ENCODE data around the gene RRM2. TPM values are rescaled to one million over a fixed set of nuclear protein-coding genes. Genes with fewer than 3 reads are reported as not detected.

Gene RRM2
- total and polyA plus RNA-seq, 2 of the 4 experiments (the other 2 are of a cell fraction), result 53.6 to 68.5 TPM

DNA sequence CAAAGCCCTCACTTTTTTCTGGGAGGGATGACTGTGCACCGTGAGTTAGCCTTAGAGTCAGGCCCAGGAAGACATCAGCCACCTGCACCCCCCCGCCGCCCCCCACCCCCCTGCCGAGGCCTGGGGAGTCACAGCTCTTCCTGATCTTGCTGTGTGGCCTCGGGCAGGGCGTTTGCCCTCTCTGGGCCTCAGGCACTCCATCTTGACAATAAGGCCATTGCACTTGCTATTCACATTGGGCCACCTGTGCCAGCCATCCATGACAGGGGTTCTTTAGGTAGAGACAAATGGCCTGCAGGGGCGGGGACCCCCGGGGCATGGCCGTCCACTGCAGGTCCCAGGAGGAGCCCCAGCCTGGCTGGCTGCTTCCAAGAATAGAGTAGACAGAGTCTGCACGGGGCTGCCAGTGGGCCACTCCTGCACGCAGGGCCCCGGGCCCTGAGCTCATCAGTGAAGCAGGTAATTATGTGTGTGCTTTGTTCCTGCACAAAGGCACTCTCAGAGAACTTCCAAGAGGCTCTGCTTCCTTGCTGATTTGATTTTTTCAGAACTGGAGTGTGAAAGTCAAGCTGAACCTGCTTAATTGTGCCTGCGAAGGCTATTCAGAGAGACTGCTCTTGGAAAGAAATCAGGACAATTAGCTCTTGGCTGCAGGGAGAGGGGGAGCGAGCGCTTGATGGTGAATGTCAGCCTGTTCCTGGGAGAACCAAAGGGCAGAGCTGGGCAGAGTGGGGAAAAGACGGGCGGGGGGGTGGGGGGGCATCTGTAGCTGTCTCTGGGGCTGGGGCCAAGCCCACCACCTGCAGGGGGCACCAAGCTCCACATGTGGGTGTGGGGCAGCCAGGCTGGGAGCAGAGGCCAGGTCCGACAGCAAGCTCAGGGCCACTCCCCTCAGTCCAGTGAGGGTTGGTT, 40.3 kb downstream of the RRM2 start:
- BruUV-seq (replicated peaks), result no TSS peak
- no peak for DNase-seq
- Histone ChIP-seq H4K5ac (ENCODE audit: low read depth, low read length) (no peak overlapping the region), H4K91ac (ENCODE audit: insufficient read depth, low read depth, low read length) (no peak overlapping the region), H3K27ac (ENCODE audit: insufficient read depth, low read length) (no peak overlapping the region), H3K4me3 (ENCODE audit: insufficient read depth, low read depth, low read length) (no peak overlapping the region), H3K23ac (ENCODE audit: low read depth, low read length) (no peak overlapping the region), H3K27me3 (ENCODE audit: control insufficient read depth, insufficient read depth, low read length) (no peaks in the 10 kb centered on the region), H4K8ac (ENCODE audit: low read depth in 2 of 2, low read length in 2 of 2) (no peak overlapping the region), H4K20me1 (ENCODE audit: insufficient read depth, low read length) (no peaks in the 10 kb centered on the region), H2BK5ac (ENCODE audit: low read depth, low read length, poor library complexity, severe bottlenecking) (no peak overlapping the region), H3K79me1 (ENCODE audit: low read depth in 1 of 2, low read length in 2 of 2) (no peaks in the 10 kb centered on the region), H2AK9ac (replicated peaks; ENCODE audit: low read depth, low read length, poor library complexity) (no peak overlapping the region), H2AFZ (replicated peaks; ENCODE audit: low read length, poor library complexity) (no peak overlapping the region), H3K9ac (ENCODE audit: low read depth, low read length) (no peak overlapping the region), H2AK5ac (ENCODE audit: low read depth, low read length) (no peak overlapping the region), H2BK20ac (ENCODE audit: low read depth, low read length) (no peak overlapping the region), H3K9me3 (ENCODE audit: control insufficient read depth, insufficient read depth, low read length) (no peaks in the 10 kb centered on the region), H3K56ac (ENCODE audit: extremely low read depth, insufficient read depth, low read length) (no peak overlapping the region), H3K4me1 (ENCODE audit: control insufficient read depth, insufficient read depth, low read length) (no peaks in the 10 kb centered on the region), H3K14ac (replicated peaks; ENCODE audit: low read depth, low read length) (no peak overlapping the region), H3K18ac (ENCODE audit: low read depth, low read length) (no peak overlapping the region), H3K4ac (ENCODE audit: low read depth, low read length) (no peak overlapping the region), H3K4me2 (ENCODE audit: low read depth, low read length) (no peak overlapping the region), H3K9me1 (ENCODE audit: insufficient read depth, low read length) (no peaks in the 10 kb centered on the region), H3K36me3 (ENCODE audit: control insufficient read depth, insufficient read depth, low read length) (no peaks in the 10 kb centered on the region), H2BK15ac (ENCODE audit: low read depth, low read length) (no peak overlapping the region), H2BK120ac (ENCODE audit: low read depth, low read length) (no peak overlapping the region)
- in situ Hi-C loops (cut with MboI; ENCODE audit: low sequenced_read_pairs) (no loop called here), intact Hi-C loops (cut with micrococcal nuclease) (no loop called here), dilution Hi-C loops (cut with HindIII; ENCODE audit: low sequenced_read_pairs, unreplicated experiment) (no loop called here)
- ATAC-seq (ENCODE audit: low read depth), result no peak
- ChIA-PET CTCF (interaction anchor here (0.5 to 0.6 kb wide), 2 partner anchors 290 to 306 kb away, joined by 3 to 4 read pairs; no protein-coding TSS in a partner anchor), POLR2A (ENCODE audit: unreplicated experiment) (no interaction called here)
- no peak for TF ChIP-seq MAFK (IDR thresholded peaks at IDR 0.05; ENCODE audit: low read depth, low read length)
- 89% methylated on average over 3 of the region's 18 CpGs; no CpG with 5 or more reads in 1 of the 2 experiments for WGBS, 2 experiments (ENCODE audit: extremely low coverage in 2 of 2, insufficient read length in 1 of 2)
